GM19240 (cell line): ENCODE results near the gene IL22.
"Not testable (repeated sequence)": the region's sequence is repeated elsewhere in the genome, so short reads cannot be mapped to it uniquely, and the experiment has no call there.

ENCODE experiments used
- DNase-seq: peaks from one replicate; pipeline ENCODE4 v3.0.0; 2011; ENCODE audit warnings: low spot score; ENCODE audit not compliant: insufficient read length

Gene IL22

GRCh38 chr12:68231229-68231628 is 22.2 kb downstream of the IL22 start:
- no peak for DNase-seq

- DNase-seq, result no peak
Observed at GRCh38 chr12:68229956-68230355, 23.4 kb downstream of the IL22 start.

GRCh38 chr12:68227356-68227755 is 26.0 kb downstream of the IL22 start:
- DNase-seq, result no peak

- no peak for DNase-seq
Observed at GRCh38 chr12:68225576-68226476, 27.6 kb downstream of the IL22 start, which contains the start of gene IL26. IL26 (minus strand) TSS chr12:68225810; CDS start chr12:68225756, 54 bp downstream.

GRCh38 chr12:68224613-68225285 is 28.7 kb downstream of the IL22 start:
- DNase-seq, result no peak

GRCh38 chr12:68223067-68223747 is 30.2 kb downstream of the IL22 start:
- peak; percentile 41 for DNase-seq

GRCh38 chr12:68222326-68222725 is 31.1 kb downstream of the IL22 start:
- no peak for DNase-seq

GRCh38 chr12:68221497-68221896 is 31.9 kb downstream of the IL22 start:
- DNase-seq, result no peak

- no peak for DNase-seq
Observed at GRCh38 chr12:68210875-68211274, 42.5 kb downstream of the IL22 start.

GRCh38 chr12:68209048-68209728 is 44.2 kb downstream of the IL22 start:
- DNase-seq, result not testable (repeated sequence)

- no peak for DNase-seq
Observed at GRCh38 chr12:68207276-68207675, 46.1 kb downstream of the IL22 start.

- DNase-seq, result no peak
Observed at GRCh38 chr12:68206446-68206845, 47.0 kb downstream of the IL22 start.

GRCh38 chr12:68203460-68203875 is 49.9 kb downstream of the IL22 start:
- no peak for DNase-seq

GRCh38 chr12:68200854-68201253 is 52.5 kb downstream of the IL22 start:
- no peak for DNase-seq

GRCh38 chr12:68199127-68199526 is 54.3 kb downstream of the IL22 start:
- DNase-seq, result no peak

GRCh38 chr12:68198507-68199086 is 54.8 kb downstream of the IL22 start:
- no peak for DNase-seq
